Measurements from ENCODE around the gene DNM3. TPM values are rescaled to one million over a fixed set of nuclear protein-coding genes. Genes with fewer than 3 reads are reported as not detected.

DNM3 gene
- total and polyA plus RNA-seq, 2 experiments from 2014 or later, result 5.2 to 12.2 TPM

DNA sequence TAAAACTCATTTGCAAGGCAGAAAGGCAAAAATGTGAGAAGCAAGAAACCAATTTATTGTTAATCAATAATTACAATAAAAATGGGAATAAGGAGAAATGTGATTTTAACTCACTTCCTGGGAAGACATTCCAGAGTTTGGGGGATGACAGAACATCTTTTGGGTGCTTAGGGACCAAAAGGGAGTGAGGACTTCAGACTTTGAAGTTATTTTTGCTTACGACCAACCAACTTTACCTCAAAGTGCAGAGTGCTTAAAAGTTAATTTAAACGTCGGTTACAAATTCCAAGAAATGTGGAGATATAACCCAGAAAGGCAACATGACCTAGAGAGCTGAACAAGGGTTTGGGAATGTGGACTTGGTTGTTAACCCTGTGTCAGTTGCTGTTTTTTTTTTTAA is 344.7 kb downstream of the DNM3 start (continued):
- TF ChIP-seq, protein P1, sequence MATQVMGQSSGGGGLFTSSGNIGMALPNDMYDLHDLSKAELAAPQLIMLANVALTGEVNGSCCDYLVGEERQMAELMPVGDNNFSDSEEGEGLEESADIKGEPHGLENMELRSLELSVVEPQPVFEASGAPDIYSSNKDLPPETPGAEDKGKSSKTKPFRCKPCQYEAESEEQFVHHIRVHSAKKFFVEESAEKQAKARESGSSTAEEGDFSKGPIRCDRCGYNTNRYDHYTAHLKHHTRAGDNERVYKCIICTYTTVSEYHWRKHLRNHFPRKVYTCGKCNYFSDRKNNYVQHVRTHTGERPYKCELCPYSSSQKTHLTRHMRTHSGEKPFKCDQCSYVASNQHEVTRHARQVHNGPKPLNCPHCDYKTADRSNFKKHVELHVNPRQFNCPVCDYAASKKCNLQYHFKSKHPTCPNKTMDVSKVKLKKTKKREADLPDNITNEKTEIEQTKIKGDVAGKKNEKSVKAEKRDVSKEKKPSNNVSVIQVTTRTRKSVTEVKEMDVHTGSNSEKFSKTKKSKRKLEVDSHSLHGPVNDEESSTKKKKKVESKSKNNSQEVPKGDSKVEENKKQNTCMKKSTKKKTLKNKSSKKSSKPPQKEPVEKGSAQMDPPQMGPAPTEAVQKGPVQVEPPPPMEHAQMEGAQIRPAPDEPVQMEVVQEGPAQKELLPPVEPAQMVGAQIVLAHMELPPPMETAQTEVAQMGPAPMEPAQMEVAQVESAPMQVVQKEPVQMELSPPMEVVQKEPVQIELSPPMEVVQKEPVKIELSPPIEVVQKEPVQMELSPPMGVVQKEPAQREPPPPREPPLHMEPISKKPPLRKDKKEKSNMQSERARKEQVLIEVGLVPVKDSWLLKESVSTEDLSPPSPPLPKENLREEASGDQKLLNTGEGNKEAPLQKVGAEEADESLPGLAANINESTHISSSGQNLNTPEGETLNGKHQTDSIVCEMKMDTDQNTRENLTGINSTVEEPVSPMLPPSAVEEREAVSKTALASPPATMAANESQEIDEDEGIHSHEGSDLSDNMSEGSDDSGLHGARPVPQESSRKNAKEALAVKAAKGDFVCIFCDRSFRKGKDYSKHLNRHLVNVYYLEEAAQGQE (IDR thresholded peaks at IDR 0.05; ENCODE audit: unreplicated experiment), result no peak
- TF ChIP-seq, protein P2, sequence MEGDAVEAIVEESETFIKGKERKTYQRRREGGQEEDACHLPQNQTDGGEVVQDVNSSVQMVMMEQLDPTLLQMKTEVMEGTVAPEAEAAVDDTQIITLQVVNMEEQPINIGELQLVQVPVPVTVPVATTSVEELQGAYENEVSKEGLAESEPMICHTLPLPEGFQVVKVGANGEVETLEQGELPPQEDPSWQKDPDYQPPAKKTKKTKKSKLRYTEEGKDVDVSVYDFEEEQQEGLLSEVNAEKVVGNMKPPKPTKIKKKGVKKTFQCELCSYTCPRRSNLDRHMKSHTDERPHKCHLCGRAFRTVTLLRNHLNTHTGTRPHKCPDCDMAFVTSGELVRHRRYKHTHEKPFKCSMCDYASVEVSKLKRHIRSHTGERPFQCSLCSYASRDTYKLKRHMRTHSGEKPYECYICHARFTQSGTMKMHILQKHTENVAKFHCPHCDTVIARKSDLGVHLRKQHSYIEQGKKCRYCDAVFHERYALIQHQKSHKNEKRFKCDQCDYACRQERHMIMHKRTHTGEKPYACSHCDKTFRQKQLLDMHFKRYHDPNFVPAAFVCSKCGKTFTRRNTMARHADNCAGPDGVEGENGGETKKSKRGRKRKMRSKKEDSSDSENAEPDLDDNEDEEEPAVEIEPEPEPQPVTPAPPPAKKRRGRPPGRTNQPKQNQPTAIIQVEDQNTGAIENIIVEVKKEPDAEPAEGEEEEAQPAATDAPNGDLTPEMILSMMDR (conservative IDR thresholded peaks at IDR 0.05; ENCODE audit: low read depth in 2 of 2), result no peak
- no peak for TF ChIP-seq CREB1 (CRISPR knock-in tag; IDR thresholded peaks at IDR 0.05; ENCODE audit: low read depth)
- no peak for TF ChIP-seq POLR2AphosphoS5 (IDR thresholded peaks at IDR 0.05; ENCODE audit: low read depth)
- no peak for TF ChIP-seq STAT1 (IDR thresholded peaks at IDR 0.05; ENCODE audit: unreplicated experiment)
- no peak for TF ChIP-seq ZNF114 (CRISPR knock-in tag; IDR thresholded peaks at IDR 0.05)
- no peak for TF ChIP-seq ZNF331 (CRISPR knock-in tag; IDR thresholded peaks at IDR 0.05; ENCODE audit: low read depth)
- no peak for TF ChIP-seq EZH2phosphoT487 (IDR thresholded peaks at IDR 0.05; ENCODE audit: unreplicated experiment)
- TF ChIP-seq, protein P3, sequence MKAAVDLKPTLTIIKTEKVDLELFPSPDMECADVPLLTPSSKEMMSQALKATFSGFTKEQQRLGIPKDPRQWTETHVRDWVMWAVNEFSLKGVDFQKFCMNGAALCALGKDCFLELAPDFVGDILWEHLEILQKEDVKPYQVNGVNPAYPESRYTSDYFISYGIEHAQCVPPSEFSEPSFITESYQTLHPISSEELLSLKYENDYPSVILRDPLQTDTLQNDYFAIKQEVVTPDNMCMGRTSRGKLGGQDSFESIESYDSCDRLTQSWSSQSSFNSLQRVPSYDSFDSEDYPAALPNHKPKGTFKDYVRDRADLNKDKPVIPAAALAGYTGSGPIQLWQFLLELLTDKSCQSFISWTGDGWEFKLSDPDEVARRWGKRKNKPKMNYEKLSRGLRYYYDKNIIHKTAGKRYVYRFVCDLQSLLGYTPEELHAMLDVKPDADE (IDR thresholded peaks at IDR 0.05), result no peak

DNA sequence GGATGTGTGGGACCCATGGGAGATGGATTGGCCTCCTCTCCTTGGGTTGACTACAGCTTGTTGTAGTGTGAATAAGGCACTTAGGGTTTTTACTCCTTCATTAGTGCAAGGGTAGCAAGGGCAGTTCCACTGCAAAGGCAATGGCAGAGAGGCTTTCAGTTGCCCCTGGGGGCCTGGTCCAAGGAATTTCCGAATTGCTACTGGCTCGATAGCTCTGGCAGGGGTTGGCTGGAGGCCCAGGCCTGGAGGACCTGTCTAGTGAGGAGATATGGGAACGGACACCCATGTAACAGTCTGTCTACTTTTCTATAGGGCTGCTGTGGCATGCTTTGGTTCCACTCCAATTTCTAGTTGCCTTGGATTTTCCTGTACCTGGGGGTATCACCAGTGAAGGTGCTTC is 360.3 kb downstream of the DNM3 start:
- H3K36me3 ChIP-seq (ENCODE audit: insufficient read depth), result no peaks in the 10 kb centered on the region
- H3K27me3 ChIP-seq (ENCODE audit: insufficient read depth), result no peaks in the 10 kb centered on the region
- H3K4me1 ChIP-seq (ENCODE audit: insufficient read depth), result no peaks in the 10 kb centered on the region
- H3K4me2 ChIP-seq, result no peak overlapping the region
- ATAC-seq, result no peak
- no peak for DNase-seq (ENCODE audit: low spot score)
- H2AFZ ChIP-seq, result no peak overlapping the region
- no peak overlapping the region for H3K27ac ChIP-seq (ENCODE audit: low read depth)
- no peaks in the 10 kb centered on the region for H3K9me2 ChIP-seq (ENCODE audit: insufficient read depth)
- H3K4me1 Mint-ChIP-seq, result no peaks in the 10 kb centered on the region
- H3K79me2 ChIP-seq (replicated peaks; ENCODE audit: insufficient read depth), result no peaks in the 10 kb centered on the region
- no peaks in the 10 kb centered on the region for H3K27me3 Mint-ChIP-seq (ENCODE audit: insufficient read depth, low read depth, poor library complexity)
- no peak overlapping the region for H3K27ac Mint-ChIP-seq
- H4K20me1 ChIP-seq (replicated peaks; ENCODE audit: insufficient read depth), result no peaks in the 10 kb centered on the region
- H3K36me3 Mint-ChIP-seq (ENCODE audit: low read depth), result peaks cover 10% of the 10 kb centered on the region; the same call in 2 of the 3 replicates
- H3K4me3 ChIP-seq, result no peak overlapping the region
- H3K9me3 Mint-ChIP-seq, result peaks cover 31% of the 10 kb centered on the region
- H3K4me3 Mint-ChIP-seq, result no peak overlapping the region
- H3F3A ChIP-seq (replicated peaks; ENCODE audit: low read depth), result no peaks in the 10 kb centered on the region
- TF ChIP-seq, protein P4, sequence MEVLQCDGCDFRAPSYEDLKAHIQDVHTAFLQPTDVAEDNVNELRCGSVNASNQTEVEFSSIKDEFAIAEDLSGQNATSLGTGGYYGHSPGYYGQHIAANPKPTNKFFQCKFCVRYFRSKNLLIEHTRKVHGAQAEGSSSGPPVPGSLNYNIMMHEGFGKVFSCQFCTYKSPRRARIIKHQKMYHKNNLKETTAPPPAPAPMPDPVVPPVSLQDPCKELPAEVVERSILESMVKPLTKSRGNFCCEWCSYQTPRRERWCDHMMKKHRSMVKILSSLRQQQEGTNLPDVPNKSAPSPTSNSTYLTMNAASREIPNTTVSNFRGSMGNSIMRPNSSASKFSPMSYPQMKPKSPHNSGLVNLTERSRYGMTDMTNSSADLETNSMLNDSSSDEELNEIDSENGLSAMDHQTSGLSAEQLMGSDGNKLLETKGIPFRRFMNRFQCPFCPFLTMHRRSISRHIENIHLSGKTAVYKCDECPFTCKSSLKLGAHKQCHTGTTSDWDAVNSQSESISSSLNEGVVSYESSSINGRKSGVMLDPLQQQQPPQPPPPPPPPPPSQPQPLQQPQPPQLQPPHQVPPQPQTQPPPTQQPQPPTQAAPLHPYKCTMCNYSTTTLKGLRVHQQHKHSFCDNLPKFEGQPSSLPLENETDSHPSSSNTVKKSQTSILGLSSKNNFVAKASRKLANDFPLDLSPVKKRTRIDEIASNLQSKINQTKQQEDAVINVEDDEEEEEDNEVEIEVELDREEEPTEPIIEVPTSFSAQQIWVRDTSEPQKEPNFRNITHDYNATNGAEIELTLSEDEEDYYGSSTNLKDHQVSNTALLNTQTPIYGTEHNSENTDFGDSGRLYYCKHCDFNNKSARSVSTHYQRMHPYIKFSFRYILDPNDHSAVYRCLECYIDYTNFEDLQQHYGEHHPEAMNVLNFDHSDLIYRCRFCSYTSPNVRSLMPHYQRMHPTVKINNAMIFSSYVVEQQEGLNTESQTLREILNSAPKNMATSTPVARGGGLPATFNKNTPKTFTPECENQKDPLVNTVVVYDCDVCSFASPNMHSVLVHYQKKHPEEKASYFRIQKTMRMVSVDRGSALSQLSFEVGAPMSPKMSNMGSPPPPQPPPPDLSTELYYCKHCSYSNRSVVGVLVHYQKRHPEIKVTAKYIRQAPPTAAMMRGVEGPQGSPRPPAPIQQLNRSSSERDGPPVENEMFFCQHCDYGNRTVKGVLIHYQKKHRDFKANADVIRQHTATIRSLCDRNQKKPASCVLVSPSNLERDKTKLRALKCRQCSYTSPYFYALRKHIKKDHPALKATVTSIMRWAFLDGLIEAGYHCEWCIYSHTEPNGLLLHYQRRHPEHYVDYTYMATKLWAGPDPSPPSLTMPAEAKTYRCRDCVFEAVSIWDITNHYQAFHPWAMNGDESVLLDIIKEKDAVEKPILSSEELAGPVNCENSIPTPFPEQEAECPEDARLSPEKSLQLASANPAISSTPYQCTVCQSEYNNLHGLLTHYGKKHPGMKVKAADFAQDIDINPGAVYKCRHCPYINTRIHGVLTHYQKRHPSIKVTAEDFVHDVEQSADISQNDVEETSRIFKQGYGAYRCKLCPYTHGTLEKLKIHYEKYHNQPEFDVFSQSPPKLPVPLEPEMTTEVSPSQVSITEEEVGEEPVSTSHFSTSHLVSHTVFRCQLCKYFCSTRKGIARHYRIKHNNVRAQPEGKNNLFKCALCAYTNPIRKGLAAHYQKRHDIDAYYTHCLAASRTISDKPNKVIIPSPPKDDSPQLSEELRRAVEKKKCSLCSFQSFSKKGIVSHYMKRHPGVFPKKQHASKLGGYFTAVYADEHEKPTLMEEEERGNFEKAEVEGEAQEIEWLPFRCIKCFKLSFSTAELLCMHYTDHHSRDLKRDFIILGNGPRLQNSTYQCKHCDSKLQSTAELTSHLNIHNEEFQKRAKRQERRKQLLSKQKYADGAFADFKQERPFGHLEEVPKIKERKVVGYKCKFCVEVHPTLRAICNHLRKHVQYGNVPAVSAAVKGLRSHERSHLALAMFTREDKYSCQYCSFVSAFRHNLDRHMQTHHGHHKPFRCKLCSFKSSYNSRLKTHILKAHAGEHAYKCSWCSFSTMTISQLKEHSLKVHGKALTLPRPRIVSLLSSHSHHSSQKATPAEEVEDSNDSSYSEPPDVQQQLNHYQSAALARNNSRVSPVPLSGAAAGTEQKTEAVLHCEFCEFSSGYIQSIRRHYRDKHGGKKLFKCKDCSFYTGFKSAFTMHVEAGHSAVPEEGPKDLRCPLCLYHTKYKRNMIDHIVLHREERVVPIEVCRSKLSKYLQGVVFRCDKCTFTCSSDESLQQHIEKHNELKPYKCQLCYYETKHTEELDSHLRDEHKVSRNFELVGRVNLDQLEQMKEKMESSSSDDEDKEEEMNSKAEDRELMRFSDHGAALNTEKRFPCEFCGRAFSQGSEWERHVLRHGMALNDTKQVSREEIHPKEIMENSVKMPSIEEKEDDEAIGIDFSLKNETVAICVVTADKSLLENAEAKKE (CRISPR knock-in tag; IDR thresholded peaks at IDR 0.05), result no peak
- TF ChIP-seq, protein P2 (conservative IDR thresholded peaks at IDR 0.05; ENCODE audit: low read depth in 2 of 2), result no peak
